Measurements from ENCODE around the gene ZBED2.

Gene ZBED2
- long read RNA-seq: 0 reads

GRCh38 chr3:111595232-111595631 is at the start of gene ZBED2:
Gene ZBED2 (minus strand): TSS chr3:111595346. CDS start chr3:111594201, 1,145 bp downstream.
- Histone ChIP-seq H3K27ac (replicated peaks) (no peak within 1 kb of the TSS), H3K27me3 (ENCODE audit: insufficient read depth, poor library complexity, severe bottlenecking) (no peaks in the 10 kb centered on the region), H3K4me3 (replicated peaks; ENCODE audit: insufficient read depth, low read length) (no peak within 1 kb of the TSS)
- peak in 1 of 2 experiments; percentile 4 for DNase-seq (ENCODE audit: low read depth in 1 of 2, low spot score in 1 of 2)
- no peak for TF ChIP-seq GABPA (IDR thresholded peaks at IDR 0.05; ENCODE audit: low read depth)
- TF ChIP-seq POLR2AphosphoS5 (IDR thresholded peaks at IDR 0.05; ENCODE audit: low read depth): no peak
- no peak for TF ChIP-seq REST (IDR thresholded peaks at IDR 0.05; ENCODE audit: insufficient replicate concordance, low read depth)
- no peak for TF ChIP-seq CTCF (IDR thresholded peaks at IDR 0.05; ENCODE audit: insufficient read depth, low read length)
- no peak for TF ChIP-seq SPI1 (IDR thresholded peaks at IDR 0.05; ENCODE audit: borderline replicate concordance, low read depth)

GRCh38 chr3:111639316-111639715 is 44.2 kb upstream of the ZBED2 start:
- Histone ChIP-seq H3K27ac (replicated peaks) (no peak overlapping the region), H3K27me3 (ENCODE audit: insufficient read depth, poor library complexity, severe bottlenecking) (no peaks in the 10 kb centered on the region), H3K4me3 (replicated peaks; ENCODE audit: insufficient read depth, low read length) (no peak overlapping the region)
- DNase-seq (ENCODE audit: low read depth in 1 of 2, low spot score in 1 of 2): no peak
- TF ChIP-seq SPI1 (IDR thresholded peaks at IDR 0.05; ENCODE audit: borderline replicate concordance, low read depth): no peak
- no peak for TF ChIP-seq REST (IDR thresholded peaks at IDR 0.05; ENCODE audit: insufficient replicate concordance, low read depth)
- no peak for TF ChIP-seq CTCF (IDR thresholded peaks at IDR 0.05; ENCODE audit: insufficient read depth, low read length)
- no peak for TF ChIP-seq GABPA (IDR thresholded peaks at IDR 0.05; ENCODE audit: low read depth)
- TF ChIP-seq POLR2AphosphoS5 (IDR thresholded peaks at IDR 0.05; ENCODE audit: low read depth): no peak

GRCh38 chr3:111636366-111636885 is 41.3 kb upstream of the ZBED2 start:
- no peak for DNase-seq (ENCODE audit: low read depth in 1 of 2, low spot score in 1 of 2)
- TF ChIP-seq REST (IDR thresholded peaks at IDR 0.05; ENCODE audit: insufficient replicate concordance, low read depth) (no peak), CTCF (IDR thresholded peaks at IDR 0.05; ENCODE audit: insufficient read depth, low read length) (no peak), GABPA (IDR thresholded peaks at IDR 0.05; ENCODE audit: low read depth) (no peak), SPI1 (IDR thresholded peaks at IDR 0.05; ENCODE audit: borderline replicate concordance, low read depth) (no peak), POLR2AphosphoS5 (IDR thresholded peaks at IDR 0.05; ENCODE audit: low read depth) (no peak)
- Histone ChIP-seq H3K27me3 (ENCODE audit: insufficient read depth, poor library complexity, severe bottlenecking) (no peaks in the 10 kb centered on the region), H3K27ac (replicated peaks) (no peak overlapping the region), H3K4me3 (replicated peaks; ENCODE audit: insufficient read depth, low read length) (no peak overlapping the region)

Measured in HL-60 (cell line).